ENCODE data around the gene SELENON. TPM values are rescaled to one million over a fixed set of nuclear protein-coding genes. Genes with fewer than 3 reads are reported as not detected.

Gene SELENON
- total RNA-seq, 2 experiments from 2014 or later, result 9.9 to 28.3 TPM

DNA sequence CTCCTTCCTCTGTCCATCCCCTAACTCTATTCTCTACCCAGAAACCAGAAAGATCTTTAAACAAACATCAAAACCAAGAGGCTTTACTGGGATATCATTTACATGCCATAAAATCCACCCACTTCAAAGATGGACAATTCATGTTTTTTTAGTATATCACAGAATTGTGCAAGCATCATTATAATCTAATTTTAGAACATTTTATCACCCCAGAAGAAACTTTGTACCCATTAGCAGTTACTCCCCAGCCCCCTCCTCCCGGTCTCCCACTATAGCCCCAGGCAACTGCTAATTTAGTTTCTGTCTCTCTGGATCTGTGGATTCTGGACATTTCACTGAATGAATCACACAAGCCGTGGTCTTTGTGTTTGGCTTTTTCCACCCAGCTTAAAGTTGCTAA, 4.8 kb upstream of the SELENON start:
- DNase-seq (ENCODE audit: low spot score), result no peak
- Histone ChIP-seq H4K20me1 (ENCODE audit: insufficient read depth, low read length) (no peaks in the 10 kb centered on the region), H3K27ac (ENCODE audit: low read depth, low read length, poor library complexity, severe bottlenecking) (no peak overlapping the region), H3K36me3 (ENCODE audit: insufficient read depth, low read length) (no peaks in the 10 kb centered on the region), H3K4me1 (ENCODE audit: insufficient read depth, low read length, poor library complexity, severe bottlenecking) (peaks cover 26% of the 10 kb centered on the region), H2AFZ (ENCODE audit: low read length) (no peak overlapping the region), H3K9me2 (ENCODE audit: insufficient read depth, low read length) (no peaks in the 10 kb centered on the region), H3K4me3 (ENCODE audit: low read depth, low read length, poor library complexity, severe bottlenecking) (no peak overlapping the region), H3K9me3 (ENCODE audit: low read length) (no peaks in the 10 kb centered on the region), H3K79me2 (ENCODE audit: insufficient read depth, low read depth, low read length) (no peaks in the 10 kb centered on the region), H3K4me2 (ENCODE audit: low read length) (no peak overlapping the region)
- BruUV-seq (replicated peaks), result no TSS peak
- intact Hi-C loops (cut with micrococcal nuclease; ENCODE audit: unreplicated experiment), result loop anchor here (5.0 kb wide), 1 partner anchor 293 kb away; no protein-coding TSS in a partner anchor
- POLR2A ChIA-PET, result interaction anchor here (0.6 kb wide), 2 partner anchors 529 to 817 kb away, joined by 3 read pairs; no protein-coding TSS in a partner anchor
- no peak for TF ChIP-seq EZH2phosphoT487 (IDR thresholded peaks at IDR 0.05; ENCODE audit: borderline replicate concordance, low read depth, low read length)
- TF ChIP-seq, protein P1, sequence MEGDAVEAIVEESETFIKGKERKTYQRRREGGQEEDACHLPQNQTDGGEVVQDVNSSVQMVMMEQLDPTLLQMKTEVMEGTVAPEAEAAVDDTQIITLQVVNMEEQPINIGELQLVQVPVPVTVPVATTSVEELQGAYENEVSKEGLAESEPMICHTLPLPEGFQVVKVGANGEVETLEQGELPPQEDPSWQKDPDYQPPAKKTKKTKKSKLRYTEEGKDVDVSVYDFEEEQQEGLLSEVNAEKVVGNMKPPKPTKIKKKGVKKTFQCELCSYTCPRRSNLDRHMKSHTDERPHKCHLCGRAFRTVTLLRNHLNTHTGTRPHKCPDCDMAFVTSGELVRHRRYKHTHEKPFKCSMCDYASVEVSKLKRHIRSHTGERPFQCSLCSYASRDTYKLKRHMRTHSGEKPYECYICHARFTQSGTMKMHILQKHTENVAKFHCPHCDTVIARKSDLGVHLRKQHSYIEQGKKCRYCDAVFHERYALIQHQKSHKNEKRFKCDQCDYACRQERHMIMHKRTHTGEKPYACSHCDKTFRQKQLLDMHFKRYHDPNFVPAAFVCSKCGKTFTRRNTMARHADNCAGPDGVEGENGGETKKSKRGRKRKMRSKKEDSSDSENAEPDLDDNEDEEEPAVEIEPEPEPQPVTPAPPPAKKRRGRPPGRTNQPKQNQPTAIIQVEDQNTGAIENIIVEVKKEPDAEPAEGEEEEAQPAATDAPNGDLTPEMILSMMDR (conservative IDR thresholded peaks at IDR 0.05; ENCODE audit: low read length), result no peak
- CTCF ChIA-PET (ENCODE audit: unreplicated experiment), result no interaction called here

DNA sequence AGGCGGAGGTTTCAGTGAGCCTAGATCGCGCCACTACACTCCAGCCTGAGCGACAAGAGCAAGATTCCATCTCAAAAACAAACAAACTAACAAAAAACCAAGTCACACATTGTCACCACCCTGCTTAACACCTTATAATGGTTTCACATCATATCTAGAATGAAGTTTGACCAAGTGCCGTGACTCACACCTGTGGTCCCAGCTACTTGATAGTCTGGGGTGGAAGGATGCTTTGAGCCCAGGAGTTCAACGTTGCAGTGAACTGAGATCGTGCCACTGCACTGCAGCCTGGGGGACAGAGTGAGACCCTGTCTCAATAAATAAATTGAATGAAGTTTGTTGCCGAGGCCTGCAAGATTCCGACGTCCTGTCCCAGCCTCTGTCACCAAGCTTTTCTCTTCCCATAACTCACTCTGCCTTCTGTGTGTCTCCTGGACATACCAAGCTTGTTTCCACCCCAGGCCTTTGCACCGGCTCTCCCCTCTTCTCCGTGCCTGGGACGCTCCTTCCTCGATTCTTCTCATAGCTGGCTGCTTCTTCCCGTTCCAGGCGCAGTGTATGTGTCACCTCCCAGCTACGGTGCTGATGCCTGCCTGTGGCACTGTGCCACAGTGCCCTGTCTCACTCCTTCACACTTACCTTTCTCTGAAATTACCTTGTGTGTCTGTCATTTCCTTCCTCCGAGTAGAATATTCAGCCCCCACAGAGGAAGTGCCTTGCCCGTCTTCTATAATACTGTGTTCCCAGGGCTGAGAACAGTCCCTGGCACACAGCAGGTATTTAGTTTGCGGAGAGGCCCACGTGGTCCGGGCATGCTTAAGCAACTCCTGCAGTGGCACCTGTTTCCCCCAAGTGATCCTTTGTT, 3.8 kb upstream of the SELENON start:
- no TSS peak for BruUV-seq (replicated peaks)
- DNase-seq (ENCODE audit: low spot score), result no peak

More for the DNA sequence above, 3.8 kb upstream of the SELENON start:
- H3K27ac ChIP-seq (ENCODE audit: low read depth, low read length, poor library complexity, severe bottlenecking), result no peak overlapping the region
- POLR2A ChIA-PET, result interaction anchor here (0.6 kb wide), 1 partner anchor 817 kb away, joined by 3 read pairs; no protein-coding TSS in a partner anchor
- peak overlapping the region; percentile 83; the same call in 1 of the 2 replicates for H2AFZ ChIP-seq (ENCODE audit: low read length)
- CTCF ChIA-PET (ENCODE audit: unreplicated experiment), result no interaction called here
- no peaks in the 10 kb centered on the region for H3K36me3 ChIP-seq (ENCODE audit: insufficient read depth, low read length)
- intact Hi-C loops (cut with micrococcal nuclease; ENCODE audit: unreplicated experiment), result loop anchor here (2.0 to 5.0 kb wide), 2 partner anchors 179 to 294 kb away; partner anchors contain the start of gene MAN1C1
- no peaks in the 10 kb centered on the region for H3K79me2 ChIP-seq (ENCODE audit: insufficient read depth, low read depth, low read length)
- H3K4me3 ChIP-seq (ENCODE audit: low read depth, low read length, poor library complexity, severe bottlenecking), result no peak overlapping the region
- peaks cover 32% of the 10 kb centered on the region for H3K4me1 ChIP-seq (ENCODE audit: insufficient read depth, low read length, poor library complexity, severe bottlenecking)
- H3K9me2 ChIP-seq (ENCODE audit: insufficient read depth, low read length), result no peaks in the 10 kb centered on the region
- TF ChIP-seq EZH2phosphoT487 (IDR thresholded peaks at IDR 0.05; ENCODE audit: borderline replicate concordance, low read depth, low read length), result no peak
- TF ChIP-seq, protein P1 (conservative IDR thresholded peaks at IDR 0.05; ENCODE audit: low read length), result no peak
- no peaks in the 10 kb centered on the region for H3K9me3 ChIP-seq (ENCODE audit: low read length)
- H3K4me2 ChIP-seq (ENCODE audit: low read length), result peak overlapping the region; percentile 27; the same call in 1 of the 2 replicates
- no peaks in the 10 kb centered on the region for H4K20me1 ChIP-seq (ENCODE audit: insufficient read depth, low read length)
